GM23338 (cell line): Measurements from ENCODE around the gene PCDHGA4. TPM values are rescaled to one million over a fixed set of nuclear protein-coding genes. Genes with fewer than 3 reads are reported as not detected.

Source experiments
- ATAC-seq: fragments of 200-7000 bp; cut with Tn5 transposase; 3 replicates; pipeline ENCODE4 v1.9.1; 2020
- DNase-seq: peaks from one replicate; pipeline ENCODE4 v3.0.0-alpha.2; 2015; ENCODE audit warnings: low spot score
- H2AFZ ChIP-seq: fragments of 200-600 bp; sonication (generic); 2 replicates; pipeline ENCODE4 v1.8.0; 2016; ENCODE audit warnings: antibody characterized with exemption, mild to moderate bottlenecking, moderate library complexity
- H3F3A ChIP-seq: fragments of 200-600 bp; sonication (generic); replicated peaks from 2 replicates; pipeline ENCODE4 v1.8.0; 2017; ENCODE audit warnings: antibody characterized with exemption, mixed run types, low read depth
- H3K27ac ChIP-seq: fragments of 200-600 bp; sonication (generic); 2 replicates; pipeline ENCODE4 v1.6.1; 2016; ENCODE audit warnings: low read depth
- H3K27me3 ChIP-seq: fragments of 200-600 bp; sonication (generic); 2 replicates; pipeline ENCODE4 v1.8.0; 2016; ENCODE audit warnings: mild to moderate bottlenecking, mixed run types, moderate library complexity; ENCODE audit not compliant: insufficient read depth
- H3K36me3 ChIP-seq: fragments of 200-600 bp; sonication (generic); 2 replicates; pipeline ENCODE4 v1.8.0; 2016; ENCODE audit warnings: mild to moderate bottlenecking; ENCODE audit not compliant: insufficient read depth
- H3K4me1 ChIP-seq: fragments of 200-600 bp; sonication (generic); 2 replicates; pipeline ENCODE4 v1.8.0; 2016; ENCODE audit warnings: mild to moderate bottlenecking, moderate library complexity; ENCODE audit not compliant: insufficient read depth
- H3K4me2 ChIP-seq: fragments of 200-600 bp; sonication (generic); 2 replicates; pipeline ENCODE4 v1.7.1; 2017; ENCODE audit warnings: mixed run types
- H3K4me3 ChIP-seq: fragments of 200-600 bp; sonication (generic); 2 replicates; pipeline ENCODE4 v1.6.1; 2016; ENCODE audit warnings: mixed run types
- H3K79me2 ChIP-seq: fragments of 200-600 bp; sonication (generic); replicated peaks from 2 replicates; pipeline ENCODE4 v1.8.0; 2017; ENCODE audit warnings: mild to moderate bottlenecking; ENCODE audit not compliant: insufficient read depth
- H3K9me2 ChIP-seq: fragments of 200-600 bp; sonication (generic); 2 replicates; pipeline ENCODE4 v1.8.0; 2017; ENCODE audit not compliant: insufficient read depth
- H4K20me1 ChIP-seq: fragments of 200-600 bp; sonication (generic); replicated peaks from 2 replicates; pipeline ENCODE4 v1.8.0; 2017; ENCODE audit warnings: mild to moderate bottlenecking; ENCODE audit not compliant: insufficient read depth
- H3K27ac Mint-ChIP-seq: 2 replicates; pipeline ENCODE4 v1.8.0; 2020; ENCODE audit warnings: inconsistent platforms, mild to moderate bottlenecking, moderate library complexity, mixed read lengths
- H3K27me3 Mint-ChIP-seq: 3 replicates; pipeline ENCODE4 v1.8.0; 2022; ENCODE audit warnings: low read depth, mild to moderate bottlenecking, moderate library complexity, mixed read lengths, inconsistent platforms; ENCODE audit not compliant: insufficient read depth, poor library complexity
- H3K36me3 Mint-ChIP-seq: 3 replicates; pipeline ENCODE4 v1.8.0; 2021; ENCODE audit warnings: low read depth, mild to moderate bottlenecking, inconsistent platforms, moderate library complexity, mixed read lengths
- H3K4me1 Mint-ChIP-seq: 3 replicates; pipeline ENCODE4 v1.8.0; 2020; ENCODE audit warnings: mild to moderate bottlenecking, inconsistent platforms, mixed read lengths
- H3K4me3 Mint-ChIP-seq: 3 replicates; pipeline ENCODE4 v1.8.0; 2021; ENCODE audit warnings: moderate library complexity, mild to moderate bottlenecking, inconsistent platforms, mixed read lengths
- H3K9me3 Mint-ChIP-seq: 3 replicates; pipeline ENCODE4 v1.8.0; 2020; ENCODE audit warnings: moderate library complexity, mild to moderate bottlenecking, inconsistent platforms, mixed read lengths
- CREB1 ChIP-seq: fragments of 250-450 bp; sonication (Bioruptor Pico); IDR thresholded peaks from 2 replicates; pipeline ENCODE4 v1.5.0; 2020; ENCODE audit warnings: low read depth, mild to moderate bottlenecking, moderate library complexity
- CTCF ChIP-seq, 2 experiments: fragments of 200-600 bp in 1 of 2; sonication (generic) in 1 of 2; conservative IDR thresholded peaks; 2 replicates each; pipeline versions ENCODE4 v1.5.1 to v1.6.1; 2016 to 2017; ENCODE audit warnings: antibody characterized with exemption in 2 of 2, low read depth in 2 of 2, mild to moderate bottlenecking in 2 of 2, moderate library complexity in 1 of 2
- ETS1 ChIP-seq: IDR thresholded peaks from 2 replicates; pipeline ENCODE4 v1.6.1; 2016; ENCODE audit warnings: antibody characterized with exemption
- EZH2 ChIP-seq: fragments of 200-600 bp; sonication (generic); IDR thresholded peaks from one replicate; pipeline ENCODE4 v1.8.0; 2017; ENCODE audit warnings: antibody characterized with exemption, mild to moderate bottlenecking, low read depth; ENCODE audit not compliant: unreplicated experiment
- EZH2phosphoT487 ChIP-seq: fragments of 200-600 bp; sonication (generic); IDR thresholded peaks from one replicate; pipeline ENCODE4 v1.8.1; 2018; ENCODE audit warnings: antibody characterized with exemption; ENCODE audit not compliant: unreplicated experiment
- JUNB ChIP-seq: IDR thresholded peaks from one replicate; pipeline ENCODE4 v1.6.1; 2016; ENCODE audit warnings: antibody characterized with exemption; ENCODE audit not compliant: unreplicated experiment
- NANOG ChIP-seq: IDR thresholded peaks from 2 replicates; pipeline ENCODE4 v1.6.1; 2016; ENCODE audit warnings: antibody characterized with exemption, borderline replicate concordance
- POLR2AphosphoS5 ChIP-seq: IDR thresholded peaks from 2 replicates; pipeline ENCODE4 v1.6.1; 2016; ENCODE audit warnings: antibody characterized with exemption, low read depth
- ZNF114 ChIP-seq: fragments of 250-450 bp; sonication (Bioruptor Pico); IDR thresholded peaks from 2 replicates; pipeline ENCODE4 v1.5.0; 2020; ENCODE audit warnings: mild to moderate bottlenecking, moderate library complexity
- ZNF331 ChIP-seq: fragments of 250-450 bp; sonication (Bioruptor Pico); IDR thresholded peaks from 2 replicates; pipeline ENCODE4 v1.5.0; 2020; ENCODE audit warnings: low read depth, mild to moderate bottlenecking, moderate library complexity
- ZNF462 ChIP-seq: fragments of 250-450 bp; sonication (Bioruptor Pico); IDR thresholded peaks from 2 replicates; pipeline ENCODE4 v1.5.0; 2020; ENCODE audit warnings: mild to moderate bottlenecking, moderate library complexity
- polyA plus RNA-seq: library from polyadenylated mRNA; unstranded; fragments of >200 nt; fragmentation: Nextera tagmentation; extraction: Ambion mirVana; gene quantifications from 2 replicates; pipeline ENCODE4 v1.2.1, GENCODE V29; 2016
- total RNA-seq: library from RNA; depleted of rRNA; stranded (reverse); fragments of >200 nt; shearing (Covaris generic); gene quantifications from 2 replicates; pipeline ENCODE4 v1.2.3, GENCODE V29; 2014

Gene PCDHGA4
- total and polyA plus RNA-seq, 2 experiments from 2014 or later, result 0.99 to 7.2 TPM

GRCh38 chr5:141306630-141307029, 48.2 kb upstream of the PCDHGA4 start (continued):
- no peak for TF ChIP-seq ZNF462 (CRISPR knock-in tag)

- Histone ChIP-seq H3K9me2 (no peaks in the 10 kb centered on the region), H3K27me3 (no peaks in the 10 kb centered on the region), H3K79me2 (peaks cover 30% of the 10 kb centered on the region), H3K4me3 (no peak overlapping the region), H3K36me3 (peaks cover 5% of the 10 kb centered on the region), H4K20me1 (peaks cover 14% of the 10 kb centered on the region), H3K27ac (no peak overlapping the region), H3K4me2 (no peak overlapping the region), H2AFZ (no peak overlapping the region), H3F3A (no peaks in the 10 kb centered on the region), H3K4me1 (peaks cover 7% of the 10 kb centered on the region; the same call in 1 of the 2 replicates)
- peaks cover 5% of the 10 kb centered on the region; the same call in 2 of the 3 replicates for H3K4me1 Mint-ChIP-seq
- H3K4me3 Mint-ChIP-seq, result no peak overlapping the region
- no peak for ATAC-seq
- no peak for DNase-seq
- H3K36me3 Mint-ChIP-seq, result peaks cover 48% of the 10 kb centered on the region
- peaks cover 33% of the 10 kb centered on the region for H3K9me3 Mint-ChIP-seq
- H3K27me3 Mint-ChIP-seq, result peaks cover 5% of the 10 kb centered on the region
- no peak overlapping the region for H3K27ac Mint-ChIP-seq
- TF ChIP-seq ZNF331 (CRISPR knock-in tag) (no peak), EZH2phosphoT487 (no peak), JUNB (no peak), CTCF (conservative IDR thresholded peaks at IDR 0.05; ENCODE audit: low read depth in 2 of 2) (no peak), POLR2AphosphoS5 (no peak), CREB1 (CRISPR knock-in tag) (no peak), EZH2 (no peak), ETS1 (no peak), NANOG (no peak), ZNF114 (CRISPR knock-in tag) (no peak)
Measured at GRCh38 chr5:141313711-141314110, 41.1 kb upstream of the PCDHGA4 start.
